NCI-H2196 (cell line): ENCODE measurements around the gene ENTPD1.
"Not testable (repeated sequence)": the region's sequence is repeated elsewhere in the genome, so short reads cannot be mapped to it uniquely, and the experiment has no call there.

Experiments used
- DNase-seq: peaks from one replicate; lab custom pipeline; 2025; ENCODE audit not compliant: unreplicated experiment; lab: John Stamatoyannopoulos, UW

ENTPD1 gene

GRCh38 chr10:95909561-95909960, 153.6 kb downstream of the ENTPD1 start:
- DNase-seq = no peak

DNA sequence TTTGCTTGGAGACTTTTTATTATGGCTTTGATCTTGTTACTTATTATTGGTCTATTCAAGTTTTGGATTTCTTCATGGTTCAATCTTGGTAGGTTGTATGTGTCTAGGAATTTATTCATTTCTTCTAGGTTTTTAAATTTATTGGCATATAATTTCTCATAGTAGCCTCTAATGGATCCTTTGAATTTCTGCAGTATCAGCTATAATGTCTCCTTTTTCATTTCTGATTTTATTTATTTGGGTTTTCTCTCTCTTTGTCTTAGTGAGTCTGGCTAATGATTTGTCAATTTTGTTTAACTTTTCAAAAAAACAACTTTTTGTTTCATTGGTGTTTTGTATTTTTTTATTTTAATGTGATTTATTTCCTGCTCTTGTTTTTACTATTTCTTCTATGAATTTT, 160.1 kb downstream of the ENTPD1 start:
- not testable (repeated sequence) for DNase-seq
